Activated CD8-positive, alpha-beta T cell treated with anti-CD3 and anti-CD28 coated beads, Interleukin-2, amount 10 ng/mL, durations not matched to agents 7 days and 5 days (primary cell): ENCODE results near the gene RALY. TPM values are rescaled to one million over a fixed set of nuclear protein-coding genes. Genes with fewer than 3 reads are reported as not detected.
"Not testable (repeated sequence)": the region's sequence is repeated elsewhere in the genome, so short reads cannot be mapped to it uniquely, and the experiment has no call there.

Source experiments
- ATAC-seq: fragments of 150-1000 bp; cut with Tn5 transposase; one replicate; pipeline ENCODE4 v1.10.0; 2021; ENCODE audit warnings: moderate library complexity
- CTCF ChIA-PET: fragments of 350-600 bp; sonication (Branson Sonifier 250); formaldehyde crosslinking; loops from one replicate; lab custom pipeline; 2021; ENCODE audit warnings: antibody characterized with exemption; lab: Charles Lee
- POLR2A ChIA-PET: fragments of 350-600 bp; sonication (Branson Sonifier 250); formaldehyde crosslinking; loops from one replicate; lab custom pipeline; 2021; ENCODE audit warnings: antibody characterized with exemption; lab: Charles Lee
- DNase-seq: peaks from one replicate; pipeline ENCODE4 v3.0.0-alpha.2; 2020
- H3K27ac Mint-ChIP-seq: one replicate; pipeline ENCODE4 v1.8.0; 2021; ENCODE audit warnings: mild to moderate bottlenecking, mixed read lengths
- H3K27me3 Mint-ChIP-seq: one replicate; pipeline ENCODE4 v1.8.0; 2021; ENCODE audit warnings: low read depth, mixed read lengths
- H3K36me3 Mint-ChIP-seq: one replicate; pipeline ENCODE4 v1.8.0; 2021; ENCODE audit warnings: low read depth, mixed read lengths
- H3K4me1 Mint-ChIP-seq: one replicate; pipeline ENCODE4 v1.8.0; 2021; ENCODE audit warnings: low read depth, mixed read lengths
- H3K4me3 Mint-ChIP-seq: one replicate; pipeline ENCODE4 v1.8.0; 2021; ENCODE audit warnings: mild to moderate bottlenecking, mixed read lengths
- H3K9me3 Mint-ChIP-seq: one replicate; pipeline ENCODE4 v1.8.0; 2022; ENCODE audit warnings: mixed read lengths; ENCODE audit not compliant: insufficient read depth
- microRNA-seq: library from miRNA; unstranded; fragments of <30 nt; microRNA quantifications from one replicate; pipeline ENCODE4 v1.2.0, GENCODE V29; 2022
- total RNA-seq, 2 experiments: library from RNA; stranded (reverse); gene quantifications; one replicate each; pipeline ENCODE4 v1.2.3, GENCODE V29; 2021

Gene RALY
- total RNA-seq, 2 experiments from 2014 or later = 232 to 233 TPM

DNA sequence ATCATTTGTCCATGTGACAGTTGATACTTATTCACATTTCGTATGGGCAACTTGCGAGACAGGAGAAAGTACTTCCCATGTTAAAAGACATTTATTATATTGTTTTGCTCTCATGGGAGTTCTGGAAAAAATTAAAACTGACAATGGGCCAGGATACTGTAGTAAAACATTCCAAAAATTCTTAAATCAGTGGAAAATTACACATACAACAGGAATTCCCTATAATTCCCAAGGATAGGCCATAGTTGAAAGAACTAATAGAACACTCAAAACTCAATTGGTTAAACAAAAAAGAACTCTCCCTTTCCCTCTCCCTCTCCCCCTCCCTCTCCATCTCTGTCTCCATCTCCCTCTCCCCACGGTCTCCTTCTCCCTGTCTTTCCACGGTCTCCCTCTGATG, 137.8 kb downstream of the RALY start:
- DNase-seq = no peak
- Mint-ChIP-seq H3K9me3 (no peaks in the 10 kb centered on the region), H3K4me1 (peaks cover 3% of the 10 kb centered on the region), H3K27ac (no peak overlapping the region), H3K27me3 (peaks cover 14% of the 10 kb centered on the region), H3K36me3 (no peaks in the 10 kb centered on the region), H3K4me3 (no peak overlapping the region)
- ChIA-PET CTCF (interaction anchor here (2.4 to 3.6 kb wide), 2 partner anchors 18 to 217 kb away, joined by 16 to 19 read pairs; partner anchors contain the start of gene EIF2S2), POLR2A (no interaction called here)
- no peak for ATAC-seq

DNA sequence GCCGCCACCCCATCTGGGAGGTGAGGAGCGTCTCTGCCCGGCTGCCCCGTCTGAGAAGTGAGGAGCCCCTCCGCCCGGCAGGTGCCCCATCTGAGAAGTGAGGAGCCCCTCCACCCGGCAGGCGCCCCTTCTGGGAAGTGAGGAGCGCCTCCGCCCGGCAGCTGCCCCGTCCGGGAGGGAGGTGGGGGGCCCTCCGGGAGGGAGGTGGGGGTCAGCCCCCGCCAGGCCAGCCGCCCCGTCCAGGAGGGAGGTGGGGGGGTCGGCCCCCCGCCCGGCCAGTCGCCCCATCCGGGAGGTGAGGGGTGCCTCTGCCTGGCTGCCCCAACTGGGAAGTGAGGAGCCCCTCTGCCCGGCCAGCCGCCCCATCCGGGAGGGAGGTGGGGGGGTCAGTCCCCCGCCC, 138.8 kb downstream of the RALY start:
- CTCF ChIA-PET, DNase-seq, POLR2A ChIA-PET, H3K9me3 Mint-ChIP-seq, H3K27ac Mint-ChIP-seq, H3K4me3 Mint-ChIP-seq, H3K36me3 Mint-ChIP-seq, ATAC-seq, H3K4me1 Mint-ChIP-seq: not testable (repeated sequence)
- peaks cover 10% of the 10 kb centered on the region for H3K27me3 Mint-ChIP-seq

GRCh38 chr20:34132943-34133342, 139.2 kb downstream of the RALY start:
- H3K4me1 Mint-ChIP-seq, DNase-seq, POLR2A ChIA-PET, ATAC-seq, H3K9me3 Mint-ChIP-seq, H3K36me3 Mint-ChIP-seq, H3K4me3 Mint-ChIP-seq, H3K27ac Mint-ChIP-seq, H3K27me3 Mint-ChIP-seq, CTCF ChIA-PET: not testable (repeated sequence)

DNA sequence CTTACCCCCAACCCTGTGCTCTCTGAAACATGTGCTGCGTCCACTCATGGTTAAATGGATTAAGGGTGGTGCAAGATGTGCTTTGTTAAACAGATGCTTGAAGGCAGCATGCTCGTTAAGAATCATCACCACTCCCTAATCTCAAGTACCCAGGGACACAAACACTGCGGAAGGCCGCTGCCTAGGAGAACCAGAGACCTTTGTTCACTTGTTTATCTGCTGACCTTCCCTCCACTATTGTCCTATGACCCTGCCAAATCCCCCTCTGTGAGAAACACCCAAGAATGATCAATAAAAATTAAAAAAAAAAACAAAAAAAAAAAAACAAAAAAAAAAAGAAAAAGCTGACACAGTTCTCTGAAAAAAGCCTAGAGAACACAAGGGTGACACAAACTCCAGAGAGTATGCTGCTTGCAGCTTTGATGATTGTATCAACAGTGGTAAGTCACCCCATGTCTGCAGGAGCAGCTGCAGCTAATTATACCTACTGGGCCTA, 139.7 kb downstream of the RALY start:
- H3K27ac Mint-ChIP-seq, H3K36me3 Mint-ChIP-seq, H3K9me3 Mint-ChIP-seq, H3K4me1 Mint-ChIP-seq, POLR2A ChIA-PET, ATAC-seq, DNase-seq, H3K4me3 Mint-ChIP-seq, CTCF ChIA-PET, H3K27me3 Mint-ChIP-seq: not testable (repeated sequence)

Small RNAs within 50 kb of the gene (microRNA-seq; reads per million reads assigned to microRNA genes)
- not detected for gene MIR4755

Other genes with a start within 250 kb of the RALY start
- 10 to 100 TPM; 86.7 to 93.2 TPM for gene CHMP4B, start 182.6 kb upstream of the RALY start, total RNA-seq
- 10 to 100 TPM; 94.4 to 94.7 TPM for gene EIF2S2, start 118.3 kb downstream of the RALY start, total RNA-seq
- gene ASIP, start 247.5 kb downstream of the RALY start, total RNA-seq = not detected